Measurements from ENCODE around the gene ASIC2. TPM values are rescaled to one million over a fixed set of nuclear protein-coding genes. Genes with fewer than 3 reads are reported as not detected.

The ASIC2 gene
- total RNA-seq, 1 experiment from 2014 or later, result 0.74 TPM

- no peaks in the 10 kb centered on the region for H3K23me2 ChIP-seq (ENCODE audit: insufficient read length, low read depth, low read length, poor library complexity, severe bottlenecking)
- no peaks in the 10 kb centered on the region; a peak in 1 of 7 replicates for H3K36me3 Mint-ChIP-seq (ENCODE audit: insufficient read depth in 1 of 3, low read depth in 3 of 3)
- H3T11ph ChIP-seq (ENCODE audit: low read length), result no peak overlapping the region
- H3K56ac ChIP-seq (ENCODE audit: insufficient read length, low read depth, low read length), result no peak overlapping the region
- no peaks in the 10 kb centered on the region; a peak in 1 of 5 replicates for H3K9me3 Mint-ChIP-seq
- H3K4me1 Mint-ChIP-seq, result peaks cover 7 to 14% of the 10 kb centered on the region in 2 experiments
- H3K27ac ChIP-seq (ENCODE audit: insufficient read length, low read depth, low read length), result no peak overlapping the region
- no peaks in the 10 kb centered on the region for H4K20me1 ChIP-seq (ENCODE audit: control insufficient read depth, insufficient read depth, insufficient read length)
- no peak overlapping the region for H3K4me3 Mint-ChIP-seq
- no peak overlapping the region for H3K4ac ChIP-seq (ENCODE audit: low read depth, low read length)
- no peak overlapping the region for H4K91ac ChIP-seq (ENCODE audit: insufficient read length, low read depth, low read length)
- DNase-seq, result no peak
- no peak overlapping the region for H3K4me2 ChIP-seq (ENCODE audit: insufficient read depth, insufficient read length, low read length)
- H3K27me3 ChIP-seq (ENCODE audit: insufficient read depth, low read length), result no peaks in the 10 kb centered on the region
- H2AK5ac ChIP-seq (ENCODE audit: insufficient read length, low read length), result no peak overlapping the region
- no peak overlapping the region for H2BK15ac ChIP-seq (ENCODE audit: low read depth, low read length)
- TF ChIP-seq, protein P1, sequence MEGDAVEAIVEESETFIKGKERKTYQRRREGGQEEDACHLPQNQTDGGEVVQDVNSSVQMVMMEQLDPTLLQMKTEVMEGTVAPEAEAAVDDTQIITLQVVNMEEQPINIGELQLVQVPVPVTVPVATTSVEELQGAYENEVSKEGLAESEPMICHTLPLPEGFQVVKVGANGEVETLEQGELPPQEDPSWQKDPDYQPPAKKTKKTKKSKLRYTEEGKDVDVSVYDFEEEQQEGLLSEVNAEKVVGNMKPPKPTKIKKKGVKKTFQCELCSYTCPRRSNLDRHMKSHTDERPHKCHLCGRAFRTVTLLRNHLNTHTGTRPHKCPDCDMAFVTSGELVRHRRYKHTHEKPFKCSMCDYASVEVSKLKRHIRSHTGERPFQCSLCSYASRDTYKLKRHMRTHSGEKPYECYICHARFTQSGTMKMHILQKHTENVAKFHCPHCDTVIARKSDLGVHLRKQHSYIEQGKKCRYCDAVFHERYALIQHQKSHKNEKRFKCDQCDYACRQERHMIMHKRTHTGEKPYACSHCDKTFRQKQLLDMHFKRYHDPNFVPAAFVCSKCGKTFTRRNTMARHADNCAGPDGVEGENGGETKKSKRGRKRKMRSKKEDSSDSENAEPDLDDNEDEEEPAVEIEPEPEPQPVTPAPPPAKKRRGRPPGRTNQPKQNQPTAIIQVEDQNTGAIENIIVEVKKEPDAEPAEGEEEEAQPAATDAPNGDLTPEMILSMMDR (conservative IDR thresholded peaks at IDR 0.05), result no peak
- H3K79me2 ChIP-seq (ENCODE audit: insufficient read depth, low read length), result no peaks in the 10 kb centered on the region
- no peak overlapping the region for H4K8ac ChIP-seq (replicated peaks; ENCODE audit: insufficient read length, low read depth, low read length)
- H3K9ac ChIP-seq (ENCODE audit: extremely low read depth, insufficient read length, low read length), result no peak overlapping the region
- no peak overlapping the region for H3K23ac ChIP-seq (ENCODE audit: insufficient read length, low read depth, low read length)
- H3K14ac ChIP-seq (ENCODE audit: insufficient read depth, low read length), result no peak overlapping the region
- no CpG with 5 or more reads among the region's 5 CpGs for whole genome bisulfite sequencing (ENCODE audit: extremely low coverage, insufficient read length, low lambda C conversion rate)
- no peak overlapping the region for H2BK20ac ChIP-seq (ENCODE audit: low read depth, low read length, poor library complexity, severe bottlenecking)
- H3K4me1 ChIP-seq (ENCODE audit: insufficient read depth, low read length), result no peaks in the 10 kb centered on the region
- no peak overlapping the region for H2BK12ac ChIP-seq (ENCODE audit: insufficient read length, low read depth, low read length)
- H3K27ac Mint-ChIP-seq, result no peak overlapping the region
- no peaks in the 10 kb centered on the region for H3K79me1 ChIP-seq (ENCODE audit: insufficient read depth, low read depth, low read length, poor library complexity, severe bottlenecking)
- H4K5ac ChIP-seq (ENCODE audit: insufficient read length, low read depth, low read length), result no peak overlapping the region
- H2AFZ ChIP-seq (ENCODE audit: low read length), result no peak overlapping the region
- no peak overlapping the region for H2BK5ac ChIP-seq (ENCODE audit: insufficient read length, low read length)
- no peak overlapping the region for H3K18ac ChIP-seq (ENCODE audit: insufficient read length, low read depth, low read length)
- H2BK120ac ChIP-seq (ENCODE audit: low read depth, low read length, poor library complexity, severe bottlenecking), result no peak overlapping the region
- peaks cover 7% of the 10 kb centered on the region for H3K27me3 Mint-ChIP-seq (ENCODE audit: low read depth)
- no peaks in the 10 kb centered on the region for H3K9me3 ChIP-seq (ENCODE audit: control insufficient read depth, low read depth, low read length)
These were observed 275.7 kb downstream of the ASIC2 start for GRCh38 chr17:33017366-33017765.

Data from H9 (cell line).